Panc1 (cell line): ENCODE results near the gene ABHD17A.
"Not testable (repeated sequence)": the region's sequence is repeated elsewhere in the genome, so short reads cannot be mapped to it uniquely, and the experiment has no call there.

ENCODE experiments used
- CTCF ChIP-seq: fragments of 450-650 bp; IDR thresholded peaks from 2 replicates; pipeline ENCODE4 v1.5.1; 2017; ENCODE audit warnings: mild to moderate bottlenecking
- POLR2AphosphoS5 ChIP-seq: IDR thresholded peaks from 2 replicates; pipeline ENCODE4 v1.6.1; 2012; ENCODE audit warnings: mild to moderate bottlenecking, low read depth, low read length, moderate library complexity
- TCF7L2 ChIP-seq: IDR thresholded peaks from 2 replicates; pipeline ENCODE4 v1.6.1; 2011; ENCODE audit warnings: mild to moderate bottlenecking, low read depth, low read length, inconsistent platforms
- TF ChIP-seq, protein P1 (sequence below), 2 experiments: IDR thresholded peaks; 2 replicates each; pipeline ENCODE4 v1.6.1; 2011 to 2012; ENCODE audit warnings: low read depth in 2 of 2, control low read depth in 1 of 2, low read length in 1 of 2, mild to moderate bottlenecking in 1 of 2, moderate library complexity in 1 of 2; ENCODE audit not compliant: insufficient read depth in 1 of 2

DNA sequence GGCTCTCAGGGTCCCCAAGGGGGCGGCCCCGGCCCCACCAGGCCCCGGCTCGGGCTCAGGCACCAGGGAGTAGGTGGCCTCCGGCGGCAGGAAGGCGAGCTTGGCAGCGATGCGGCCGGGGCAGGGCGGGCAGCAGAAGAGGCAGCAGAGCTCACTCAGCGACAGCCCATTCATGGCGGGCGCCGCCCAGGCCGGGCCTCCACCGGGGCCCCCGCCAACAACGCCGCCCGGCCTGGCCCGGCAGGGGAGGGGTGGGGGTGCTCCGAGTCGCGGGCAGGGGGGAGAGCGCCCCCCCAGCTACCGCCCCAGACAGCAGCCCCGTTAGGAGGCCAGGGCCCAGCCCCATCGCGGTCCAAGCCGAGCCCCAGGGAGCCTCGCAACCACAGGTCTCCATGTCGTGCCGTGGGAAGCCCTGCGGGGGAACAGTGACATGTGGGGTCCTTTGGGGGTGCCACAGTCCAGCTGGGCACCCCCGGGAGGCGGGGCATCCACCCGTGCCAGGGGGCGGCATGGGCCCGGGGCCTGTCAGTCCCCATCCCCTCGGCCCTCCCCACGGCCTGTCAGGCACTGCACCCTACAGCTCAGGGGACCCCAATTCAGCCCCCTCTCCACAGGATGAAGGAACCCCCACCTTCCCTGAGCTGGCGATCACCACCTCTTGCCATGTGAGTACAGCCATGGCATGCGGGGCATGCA is 3.8 kb downstream of the ABHD17A start:
- TF ChIP-seq CTCF, POLR2AphosphoS5, TCF7L2: not testable (repeated sequence)
- TF ChIP-seq, protein P1, sequence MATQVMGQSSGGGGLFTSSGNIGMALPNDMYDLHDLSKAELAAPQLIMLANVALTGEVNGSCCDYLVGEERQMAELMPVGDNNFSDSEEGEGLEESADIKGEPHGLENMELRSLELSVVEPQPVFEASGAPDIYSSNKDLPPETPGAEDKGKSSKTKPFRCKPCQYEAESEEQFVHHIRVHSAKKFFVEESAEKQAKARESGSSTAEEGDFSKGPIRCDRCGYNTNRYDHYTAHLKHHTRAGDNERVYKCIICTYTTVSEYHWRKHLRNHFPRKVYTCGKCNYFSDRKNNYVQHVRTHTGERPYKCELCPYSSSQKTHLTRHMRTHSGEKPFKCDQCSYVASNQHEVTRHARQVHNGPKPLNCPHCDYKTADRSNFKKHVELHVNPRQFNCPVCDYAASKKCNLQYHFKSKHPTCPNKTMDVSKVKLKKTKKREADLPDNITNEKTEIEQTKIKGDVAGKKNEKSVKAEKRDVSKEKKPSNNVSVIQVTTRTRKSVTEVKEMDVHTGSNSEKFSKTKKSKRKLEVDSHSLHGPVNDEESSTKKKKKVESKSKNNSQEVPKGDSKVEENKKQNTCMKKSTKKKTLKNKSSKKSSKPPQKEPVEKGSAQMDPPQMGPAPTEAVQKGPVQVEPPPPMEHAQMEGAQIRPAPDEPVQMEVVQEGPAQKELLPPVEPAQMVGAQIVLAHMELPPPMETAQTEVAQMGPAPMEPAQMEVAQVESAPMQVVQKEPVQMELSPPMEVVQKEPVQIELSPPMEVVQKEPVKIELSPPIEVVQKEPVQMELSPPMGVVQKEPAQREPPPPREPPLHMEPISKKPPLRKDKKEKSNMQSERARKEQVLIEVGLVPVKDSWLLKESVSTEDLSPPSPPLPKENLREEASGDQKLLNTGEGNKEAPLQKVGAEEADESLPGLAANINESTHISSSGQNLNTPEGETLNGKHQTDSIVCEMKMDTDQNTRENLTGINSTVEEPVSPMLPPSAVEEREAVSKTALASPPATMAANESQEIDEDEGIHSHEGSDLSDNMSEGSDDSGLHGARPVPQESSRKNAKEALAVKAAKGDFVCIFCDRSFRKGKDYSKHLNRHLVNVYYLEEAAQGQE (IDR thresholded peaks at IDR 0.05; ENCODE audit: insufficient read depth in 1 of 2, low read depth in 2 of 2, low read length in 1 of 2), result not testable (repeated sequence)
